NT2/D1 (cell line): Measurements from ENCODE around the gene CAMK2A.

ENCODE experiments used
- DNase-seq: peaks from one replicate; pipeline ENCODE4 v3.0.0-alpha.2; 2011; ENCODE audit warnings: low read depth, low spot score
- H3K27me3 ChIP-seq: 2 replicates; pipeline ENCODE4 v1.6.0; 2011; ENCODE audit warnings: mild to moderate bottlenecking; ENCODE audit not compliant: insufficient read length, insufficient read depth
- H3K36me3 ChIP-seq: 2 replicates; pipeline ENCODE4 v1.6.1; 2011; ENCODE audit warnings: mild to moderate bottlenecking, low read length, mixed read lengths; ENCODE audit not compliant: insufficient read depth, insufficient read length
- H3K4me1 ChIP-seq: 2 replicates; pipeline ENCODE4 v1.5.1; 2011; ENCODE audit not compliant: insufficient read depth, insufficient read length
- H3K4me3 ChIP-seq: 2 replicates; pipeline ENCODE4 v1.5.1; 2011; ENCODE audit warnings: low read depth; ENCODE audit not compliant: insufficient read length
- H3K9ac ChIP-seq: 2 replicates; pipeline ENCODE4 v1.6.0; 2011; ENCODE audit warnings: low read depth; ENCODE audit not compliant: insufficient read length
- H3K9me3 ChIP-seq: 2 replicates; pipeline ENCODE4 v1.5.1; 2011; ENCODE audit warnings: mild to moderate bottlenecking, low read length; ENCODE audit not compliant: insufficient read depth
- SUZ12 ChIP-seq: IDR thresholded peaks from 2 replicates; pipeline ENCODE4 v1.6.1; 2011; ENCODE audit not compliant: insufficient read length, insufficient read depth; ENCODE audit errors: extremely low read depth
- YY1 ChIP-seq: IDR thresholded peaks from 2 replicates; pipeline ENCODE4 v1.6.1; 2011; ENCODE audit not compliant: insufficient read length, insufficient read depth
- ZNF274 ChIP-seq: IDR thresholded peaks from 2 replicates; pipeline ENCODE4 v1.6.1; 2011; ENCODE audit warnings: mild to moderate bottlenecking, low read depth, low read length

The CAMK2A gene

GRCh38 chr5:150206098-150206778, 83.3 kb downstream of the CAMK2A start:
- H3K36me3 ChIP-seq = no peaks in the 10 kb centered on the region
- TF ChIP-seq ZNF274 (no peak), SUZ12 (no peak), YY1 (no peak)
- DNase-seq = no peak
- no peaks in the 10 kb centered on the region for H3K27me3 ChIP-seq
- no peak overlapping the region for H3K9ac ChIP-seq
- no peak overlapping the region for H3K4me3 ChIP-seq
- H3K4me1 ChIP-seq = peaks cover 12% of the 10 kb centered on the region
- no peaks in the 10 kb centered on the region for H3K9me3 ChIP-seq

- no peak for DNase-seq
- TF ChIP-seq SUZ12 = no peak
- no peak for TF ChIP-seq YY1
- TF ChIP-seq ZNF274 = no peak
- no peaks in the 10 kb centered on the region for H3K9me3 ChIP-seq
- no peak overlapping the region for H3K4me3 ChIP-seq
- no peak overlapping the region for H3K9ac ChIP-seq
- peaks cover 7% of the 10 kb centered on the region for H3K27me3 ChIP-seq
- H3K36me3 ChIP-seq = no peaks in the 10 kb centered on the region
- peaks cover 5% of the 10 kb centered on the region for H3K4me1 ChIP-seq
Measured at GRCh38 chr5:150204590-150204960, 85.0 kb downstream of the CAMK2A start.

- Histone ChIP-seq H3K4me1 (peaks cover 5% of the 10 kb centered on the region), H3K36me3 (no peaks in the 10 kb centered on the region), H3K4me3 (no peak overlapping the region), H3K9ac (no peak overlapping the region), H3K9me3 (no peaks in the 10 kb centered on the region), H3K27me3 (peaks cover 13% of the 10 kb centered on the region)
- TF ChIP-seq YY1 (no peak), SUZ12 (no peak), ZNF274 (no peak)
- DNase-seq = no peak
Measured at GRCh38 chr5:150203832-150204589, 85.6 kb downstream of the CAMK2A start.

GRCh38 chr5:150202501-150202900, 87.1 kb downstream of the CAMK2A start:
- H3K36me3 ChIP-seq = no peaks in the 10 kb centered on the region
- H3K4me3 ChIP-seq = no peak overlapping the region
- H3K27me3 ChIP-seq = peaks cover 20% of the 10 kb centered on the region
- peaks cover 5% of the 10 kb centered on the region for H3K4me1 ChIP-seq
- no peaks in the 10 kb centered on the region for H3K9me3 ChIP-seq
- DNase-seq = no peak
- TF ChIP-seq SUZ12 (no peak), YY1 (no peak), ZNF274 (no peak)
- no peak overlapping the region for H3K9ac ChIP-seq

- peaks cover 30% of the 10 kb centered on the region for H3K27me3 ChIP-seq
- no peak for TF ChIP-seq ZNF274
- H3K4me1 ChIP-seq = no peaks in the 10 kb centered on the region
- no peaks in the 10 kb centered on the region for H3K9me3 ChIP-seq
- no peak overlapping the region for H3K9ac ChIP-seq
- DNase-seq = no peak
- H3K4me3 ChIP-seq = no peak overlapping the region
- H3K36me3 ChIP-seq = no peaks in the 10 kb centered on the region
Measured at GRCh38 chr5:150197476-150197875, 92.1 kb downstream of the CAMK2A start.

GRCh38 chr5:150196986-150197385, 92.6 kb downstream of the CAMK2A start:
- Histone ChIP-seq H3K9ac (no peak overlapping the region), H3K9me3 (no peaks in the 10 kb centered on the region), H3K4me1 (no peaks in the 10 kb centered on the region), H3K36me3 (no peaks in the 10 kb centered on the region), H3K4me3 (no peak overlapping the region), H3K27me3 (peaks cover 34% of the 10 kb centered on the region)
- no peak for DNase-seq
- TF ChIP-seq SUZ12 (no peak), YY1 (no peak), ZNF274 (no peak)

GRCh38 chr5:150196514-150196913, 93.1 kb downstream of the CAMK2A start:
- H3K4me3 ChIP-seq = no peak overlapping the region
- no peak overlapping the region for H3K9ac ChIP-seq
- no peaks in the 10 kb centered on the region for H3K9me3 ChIP-seq
- H3K36me3 ChIP-seq = no peaks in the 10 kb centered on the region
- H3K4me1 ChIP-seq = no peaks in the 10 kb centered on the region
- DNase-seq = no peak
- TF ChIP-seq SUZ12 (no peak), YY1 (no peak), ZNF274 (no peak)
- peaks cover 39% of the 10 kb centered on the region for H3K27me3 ChIP-seq
